HG03571 (cell line): ENCODE measurements around the gene CAPG.
"Not testable (repeated sequence)": the region's sequence is repeated elsewhere in the genome, so short reads cannot be mapped to it uniquely, and the experiment has no call there.

Source experiments
- ATAC-seq: cut with Tn5 transposase; IDR thresholded peaks from one replicate; pipeline ENCODE4 v1.9.1; 2021; ENCODE audit not compliant: unreplicated experiment

The CAPG gene

GRCh38 chr2:85398426-85399182 is 11.6 kb downstream of the CAPG start:
- no peak for ATAC-seq

GRCh38 chr2:85397925-85398331 is 12.2 kb downstream of the CAPG start:
- ATAC-seq, result no peak

- no peak for ATAC-seq
These were observed 13.4 kb downstream of the CAPG start for GRCh38 chr2:85396531-85397470.

GRCh38 chr2:85395912-85396475 is 14.2 kb downstream of the CAPG start:
- no peak for ATAC-seq

- ATAC-seq, result no peak
These were observed 15.2 kb downstream of the CAPG start for GRCh38 chr2:85394976-85395375.

GRCh38 chr2:85394261-85394681 is 15.9 kb downstream of the CAPG start:
- ATAC-seq, result no peak

- no peak for ATAC-seq
These were observed 16.3 kb downstream of the CAPG start for GRCh38 chr2:85393836-85394235.

- ATAC-seq, result no peak
These were observed 19.1 kb downstream of the CAPG start for GRCh38 chr2:85390941-85391669.

- ATAC-seq, result no peak
These were observed 21.2 kb downstream of the CAPG start for GRCh38 chr2:85388878-85389538.

GRCh38 chr2:85387754-85388153 is 22.4 kb downstream of the CAPG start:
- ATAC-seq, result no peak

GRCh38 chr2:85385746-85386145 is 24.4 kb downstream of the CAPG start:
- no peak for ATAC-seq

GRCh38 chr2:85383850-85384249 is 26.3 kb downstream of the CAPG start:
- no peak for ATAC-seq

- ATAC-seq, result not testable (repeated sequence)
These were observed 27.0 kb downstream of the CAPG start for GRCh38 chr2:85383151-85383550.

- ATAC-seq, result no peak
These were observed 30.1 kb downstream of the CAPG start for GRCh38 chr2:85380048-85380447.

GRCh38 chr2:85378257-85378656 is 31.9 kb downstream of the CAPG start:
- ATAC-seq, result no peak

GRCh38 chr2:85377083-85377482 is 33.1 kb downstream of the CAPG start:
- no peak for ATAC-seq

GRCh38 chr2:85376291-85377065 is 33.7 kb downstream of the CAPG start:
- ATAC-seq, result no peak

GRCh38 chr2:85371045-85371444 is 39.1 kb downstream of the CAPG start:
- ATAC-seq, result no peak

GRCh38 chr2:85369500-85369899 is 40.7 kb downstream of the CAPG start:
- no peak for ATAC-seq

- no peak for ATAC-seq
These were observed 41.2 kb downstream of the CAPG start for GRCh38 chr2:85368921-85369320.
